GM12872 (cell line): ENCODE data around the gene COL4A1.

Source experiments
- TF ChIP-seq, protein P1 (sequence below): IDR thresholded peaks from 3 replicates; pipeline ENCODE4 v1.5.1; 2011; ENCODE audit warnings: low read depth, mild to moderate bottlenecking, low read length, moderate library complexity; ENCODE audit not compliant: insufficient read depth

COL4A1 gene

DNA sequence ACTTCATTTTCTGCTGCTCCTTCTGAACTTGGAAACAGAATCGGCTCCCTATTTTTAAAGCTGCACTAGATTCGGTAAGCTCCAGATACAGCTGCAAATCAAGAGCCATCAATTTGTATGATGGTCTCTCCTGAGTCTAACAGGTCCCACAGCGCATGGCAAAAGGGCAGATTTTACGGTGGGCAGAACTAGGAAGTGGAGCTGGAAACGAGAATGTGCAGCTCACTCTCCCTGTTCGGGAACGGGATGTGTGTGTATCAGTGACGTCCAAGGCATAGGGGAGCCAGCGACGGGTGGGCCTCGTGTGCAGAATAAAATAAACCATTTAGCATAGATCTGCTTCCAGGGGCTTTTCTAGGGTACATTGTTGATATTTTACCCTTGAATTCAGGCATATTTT, 74.2 kb downstream of the COL4A1 start:
- TF ChIP-seq, protein P1, sequence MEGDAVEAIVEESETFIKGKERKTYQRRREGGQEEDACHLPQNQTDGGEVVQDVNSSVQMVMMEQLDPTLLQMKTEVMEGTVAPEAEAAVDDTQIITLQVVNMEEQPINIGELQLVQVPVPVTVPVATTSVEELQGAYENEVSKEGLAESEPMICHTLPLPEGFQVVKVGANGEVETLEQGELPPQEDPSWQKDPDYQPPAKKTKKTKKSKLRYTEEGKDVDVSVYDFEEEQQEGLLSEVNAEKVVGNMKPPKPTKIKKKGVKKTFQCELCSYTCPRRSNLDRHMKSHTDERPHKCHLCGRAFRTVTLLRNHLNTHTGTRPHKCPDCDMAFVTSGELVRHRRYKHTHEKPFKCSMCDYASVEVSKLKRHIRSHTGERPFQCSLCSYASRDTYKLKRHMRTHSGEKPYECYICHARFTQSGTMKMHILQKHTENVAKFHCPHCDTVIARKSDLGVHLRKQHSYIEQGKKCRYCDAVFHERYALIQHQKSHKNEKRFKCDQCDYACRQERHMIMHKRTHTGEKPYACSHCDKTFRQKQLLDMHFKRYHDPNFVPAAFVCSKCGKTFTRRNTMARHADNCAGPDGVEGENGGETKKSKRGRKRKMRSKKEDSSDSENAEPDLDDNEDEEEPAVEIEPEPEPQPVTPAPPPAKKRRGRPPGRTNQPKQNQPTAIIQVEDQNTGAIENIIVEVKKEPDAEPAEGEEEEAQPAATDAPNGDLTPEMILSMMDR: no peak

DNA sequence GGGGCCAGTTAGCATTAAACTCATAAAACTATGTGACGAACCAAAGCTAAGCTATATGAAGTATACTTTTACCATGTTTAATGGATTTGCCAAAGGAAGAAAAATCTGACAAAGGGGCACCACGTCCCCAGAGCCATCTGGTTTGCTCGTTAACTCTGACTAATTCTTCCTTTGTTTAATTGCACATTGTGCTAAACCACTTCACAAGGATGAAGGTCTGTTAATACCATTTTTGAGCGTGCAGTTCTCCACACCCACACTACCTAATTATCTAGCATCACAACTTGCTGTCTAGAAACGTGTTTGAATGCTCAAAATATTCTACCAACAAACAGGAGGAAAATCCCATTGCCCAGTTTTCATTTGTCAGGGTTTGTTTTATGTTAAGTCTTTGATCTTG, 74.8 kb downstream of the COL4A1 start:
- TF ChIP-seq, protein P1: no peak

DNA sequence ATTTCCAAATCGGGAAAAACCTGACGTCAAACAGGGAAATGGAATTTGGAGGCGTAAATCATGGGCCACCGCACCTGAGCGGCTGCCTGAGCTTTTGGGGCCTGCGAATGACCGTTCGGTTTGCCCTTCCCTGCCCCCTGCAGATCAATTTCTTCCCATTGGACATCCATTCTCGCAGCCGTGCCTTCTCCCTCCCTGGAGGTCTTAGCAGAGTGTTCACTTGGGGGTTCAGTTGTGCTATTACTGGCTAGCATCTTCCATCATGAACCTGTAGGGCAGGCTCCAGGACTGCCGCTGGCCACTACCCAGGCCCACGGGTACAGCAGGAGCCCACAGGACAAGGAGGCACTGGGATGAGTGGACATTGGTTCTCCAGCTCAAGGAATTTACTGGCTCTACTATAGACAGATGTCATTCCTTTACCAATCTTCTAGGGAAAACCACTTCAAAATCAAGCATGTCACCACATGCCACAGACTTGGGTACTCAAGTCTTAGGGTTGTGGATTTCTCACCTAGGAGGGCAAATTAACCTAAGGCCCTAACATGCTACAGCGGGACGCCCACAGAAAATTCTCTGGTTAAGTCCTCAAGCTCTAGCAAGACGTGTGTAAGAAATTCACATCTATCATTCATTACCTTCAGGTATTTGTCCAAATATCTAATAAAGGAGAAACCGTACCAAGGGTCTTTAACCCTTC, 75.5 kb downstream of the COL4A1 start:
- TF ChIP-seq, protein P1: no peak

DNA sequence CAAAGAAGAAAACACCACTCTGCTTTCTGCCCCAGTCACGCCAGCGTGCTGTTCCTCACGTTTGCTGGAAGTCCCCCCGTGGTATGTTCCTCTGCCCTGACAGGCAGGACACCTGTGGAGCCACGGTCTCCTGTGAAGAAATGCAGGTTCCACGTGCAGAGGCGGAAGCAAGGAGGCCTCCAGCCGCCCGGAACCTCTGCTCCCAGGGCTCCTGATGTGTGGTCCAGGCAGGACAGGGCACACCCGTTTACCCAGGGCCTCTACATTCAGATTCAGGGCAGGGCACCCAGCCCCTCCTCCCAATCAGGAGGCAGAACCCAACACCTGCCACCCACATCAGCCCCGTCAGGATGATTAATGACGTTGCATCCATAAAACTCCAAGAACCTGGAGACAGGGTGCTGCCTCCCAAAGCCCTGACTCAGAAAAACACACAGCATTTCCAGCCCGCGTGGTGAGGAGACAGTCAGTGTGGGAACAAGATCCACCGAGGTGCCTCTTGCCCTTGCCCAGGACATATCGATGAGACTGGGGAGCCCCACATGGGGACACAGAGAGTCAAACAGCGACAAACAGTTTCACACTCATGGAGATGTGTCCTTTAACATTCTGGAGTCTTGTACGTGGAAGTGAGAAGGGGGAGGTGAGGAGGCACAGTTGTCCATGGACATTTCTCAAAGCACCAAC, 76.2 kb downstream of the COL4A1 start:
- TF ChIP-seq, protein P1: no peak

DNA sequence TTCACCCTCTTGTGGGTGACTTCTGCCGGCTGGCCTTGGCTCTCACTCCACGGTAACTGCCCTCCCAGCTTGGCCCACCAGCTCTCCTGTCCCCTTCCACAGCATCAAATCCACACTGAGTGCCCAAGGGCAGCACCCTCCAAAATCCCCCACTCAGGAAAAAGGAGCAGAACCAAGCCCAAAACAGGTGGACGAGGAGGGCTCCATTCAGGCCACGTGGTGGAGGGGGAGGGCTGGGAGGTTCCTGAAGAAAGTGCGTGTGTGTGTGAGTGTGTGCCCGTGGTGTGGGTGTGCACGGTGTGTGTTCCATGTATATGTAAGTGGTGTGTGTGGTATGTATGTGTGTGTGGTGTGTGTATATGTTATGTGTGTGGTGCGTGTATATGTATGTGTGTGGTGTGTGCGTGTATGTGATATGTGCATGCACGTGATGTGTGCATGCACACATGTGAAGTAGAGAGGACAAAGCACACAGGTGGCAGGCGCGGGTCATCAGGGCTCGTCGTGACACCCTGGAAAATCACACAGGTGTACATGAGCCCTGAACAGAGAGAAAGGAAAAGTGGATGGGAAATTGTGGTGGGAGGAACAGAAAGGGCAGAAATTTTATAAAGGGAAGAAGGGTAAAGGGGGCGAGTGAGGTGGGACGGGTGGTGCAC, 76.9 kb downstream of the COL4A1 start:
- TF ChIP-seq, protein P1: no peak

DNA sequence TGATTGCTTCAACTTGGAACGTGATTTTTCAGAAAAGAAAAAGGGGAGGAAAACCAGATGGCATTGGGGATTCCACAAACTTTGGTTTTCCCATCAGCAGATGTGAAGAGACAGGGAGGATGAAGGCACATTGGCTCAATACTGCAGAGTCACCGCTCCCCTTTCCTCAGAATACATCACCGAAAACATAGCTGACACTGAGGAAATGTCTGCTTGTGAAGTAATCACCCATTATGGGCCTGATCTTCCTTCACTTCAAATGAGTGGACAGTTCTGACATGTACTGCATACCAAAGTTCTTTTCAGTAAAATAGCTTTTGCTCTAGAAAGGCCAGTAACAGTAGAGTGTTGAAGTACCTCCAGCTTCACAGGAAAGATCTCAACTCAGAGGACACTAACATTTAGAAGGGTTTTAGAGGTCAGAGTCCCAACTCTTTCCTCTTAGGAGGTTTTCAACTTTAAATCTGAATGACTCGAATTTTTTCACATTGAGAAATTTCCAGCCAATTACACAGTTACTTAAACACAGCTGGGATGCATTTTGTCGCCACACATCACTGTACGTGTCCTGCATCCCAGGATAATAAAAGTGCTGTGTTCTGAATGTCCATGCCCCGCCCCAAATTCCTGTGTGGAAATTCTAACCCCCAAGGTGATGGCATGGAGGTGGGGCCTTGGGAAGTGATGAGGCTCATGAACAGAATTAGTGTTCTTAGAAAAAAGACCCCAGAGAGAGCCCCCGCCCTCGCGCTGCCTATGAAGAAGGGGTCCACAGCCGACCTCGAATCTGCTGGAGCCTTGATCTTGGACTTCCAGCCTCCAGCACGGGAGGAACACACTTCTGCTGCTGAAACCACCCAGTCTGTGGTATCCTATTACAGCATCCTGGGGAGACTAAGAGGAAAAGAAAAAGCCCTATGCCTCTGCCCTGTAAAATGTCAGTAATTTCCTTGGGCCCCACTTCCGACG, 77.7 kb downstream of the COL4A1 start:
- TF ChIP-seq, protein P1: no peak
